HG02885 (cell line): ENCODE data around the gene TDP1.

ENCODE experiments used
- ATAC-seq: cut with Tn5 transposase; IDR thresholded peaks from one replicate; pipeline ENCODE4 v1.9.1; 2021; ENCODE audit warnings: mild to moderate bottlenecking; ENCODE audit not compliant: unreplicated experiment, poor library complexity

Gene TDP1

DNA sequence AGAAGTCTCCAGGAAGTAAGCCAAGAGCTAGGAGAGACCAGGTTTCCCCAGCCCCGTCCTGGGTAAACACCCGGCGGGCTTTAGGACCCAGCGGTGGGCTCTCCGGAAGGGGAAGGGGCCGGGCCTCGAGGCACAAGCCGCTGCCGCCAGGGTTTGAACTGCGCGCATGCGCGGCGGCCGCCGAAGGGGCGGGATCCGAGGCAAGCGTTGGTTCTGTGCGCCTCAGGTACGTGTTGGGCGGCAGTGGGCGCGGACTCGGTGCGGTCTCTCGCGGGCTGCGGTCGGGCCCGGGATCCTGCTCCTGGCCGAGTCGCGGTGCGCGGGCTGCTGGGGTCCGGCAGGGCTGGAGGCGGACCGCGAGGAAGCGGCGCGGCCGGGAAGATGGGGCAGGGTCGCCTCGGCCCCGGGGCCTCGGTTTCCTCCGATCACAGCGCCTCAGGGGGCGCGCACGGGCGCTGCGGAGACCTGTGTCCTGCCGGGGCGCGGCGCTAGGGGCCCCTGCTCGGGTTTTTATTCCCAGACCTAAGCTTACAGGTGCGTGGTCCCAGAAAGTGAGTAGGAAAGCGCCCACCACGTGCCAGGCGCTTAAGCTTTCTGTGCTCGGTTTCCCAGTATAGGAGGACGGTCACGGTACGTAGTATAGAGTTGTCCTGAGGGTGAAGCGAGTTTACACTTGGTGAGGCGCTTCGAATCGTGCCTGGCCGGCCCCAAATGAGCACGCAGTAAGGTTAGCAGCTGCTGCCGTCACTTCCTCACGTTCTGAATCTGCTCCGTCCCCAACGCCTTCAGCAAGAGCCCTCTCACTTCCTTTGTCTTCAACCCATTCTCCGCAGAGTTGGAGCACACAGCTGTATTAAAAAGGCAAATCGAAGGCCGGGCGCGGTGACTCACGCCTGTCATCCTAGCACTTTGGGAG, at the start of gene TDP1:
Gene TDP1 (plus strand): TSS at position 183 of the 916 bp plus-strand sequence. CDS start 7,188 bp downstream, outside the sequence.
- ATAC-seq = peak; percentile 66

DNA sequence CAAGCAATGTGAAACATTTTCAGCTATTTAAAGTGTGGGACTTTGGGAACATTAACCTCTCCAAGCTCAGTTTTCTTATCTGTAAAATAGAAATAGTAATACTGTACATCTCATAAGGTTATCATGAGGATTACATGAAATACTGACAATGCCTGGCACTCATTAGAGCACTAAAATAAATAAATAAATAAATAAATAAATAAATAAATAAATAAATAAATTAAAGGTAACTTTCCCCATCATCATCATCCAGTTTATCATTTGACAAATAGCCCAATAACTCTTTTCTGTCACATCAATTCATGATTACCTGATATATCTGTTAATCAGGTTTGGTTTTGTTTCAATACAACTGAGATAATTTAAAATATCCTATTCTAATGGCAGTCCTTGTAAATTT, 49.7 kb upstream of the TDP1 start:
- no peak for ATAC-seq

DNA sequence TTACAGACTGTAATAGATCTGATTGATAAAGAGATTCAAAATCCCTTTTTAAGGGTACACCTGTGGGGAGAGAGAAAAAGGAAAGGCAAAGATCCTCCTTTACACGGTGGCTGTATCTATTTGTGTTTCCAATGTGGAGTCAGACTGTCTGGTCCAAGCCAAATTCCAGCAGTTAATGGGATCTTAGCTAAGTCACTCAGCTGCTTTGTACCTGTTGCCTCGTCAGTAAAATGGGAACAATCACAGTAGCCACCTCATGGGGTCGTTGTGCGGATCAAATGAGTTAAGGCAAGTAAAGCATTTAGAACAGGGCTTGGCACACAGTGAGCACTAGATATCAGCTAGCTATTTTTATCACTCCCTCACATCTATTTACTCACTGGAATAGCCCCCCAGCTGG, 48.1 kb upstream of the TDP1 start:
- ATAC-seq = no peak

DNA sequence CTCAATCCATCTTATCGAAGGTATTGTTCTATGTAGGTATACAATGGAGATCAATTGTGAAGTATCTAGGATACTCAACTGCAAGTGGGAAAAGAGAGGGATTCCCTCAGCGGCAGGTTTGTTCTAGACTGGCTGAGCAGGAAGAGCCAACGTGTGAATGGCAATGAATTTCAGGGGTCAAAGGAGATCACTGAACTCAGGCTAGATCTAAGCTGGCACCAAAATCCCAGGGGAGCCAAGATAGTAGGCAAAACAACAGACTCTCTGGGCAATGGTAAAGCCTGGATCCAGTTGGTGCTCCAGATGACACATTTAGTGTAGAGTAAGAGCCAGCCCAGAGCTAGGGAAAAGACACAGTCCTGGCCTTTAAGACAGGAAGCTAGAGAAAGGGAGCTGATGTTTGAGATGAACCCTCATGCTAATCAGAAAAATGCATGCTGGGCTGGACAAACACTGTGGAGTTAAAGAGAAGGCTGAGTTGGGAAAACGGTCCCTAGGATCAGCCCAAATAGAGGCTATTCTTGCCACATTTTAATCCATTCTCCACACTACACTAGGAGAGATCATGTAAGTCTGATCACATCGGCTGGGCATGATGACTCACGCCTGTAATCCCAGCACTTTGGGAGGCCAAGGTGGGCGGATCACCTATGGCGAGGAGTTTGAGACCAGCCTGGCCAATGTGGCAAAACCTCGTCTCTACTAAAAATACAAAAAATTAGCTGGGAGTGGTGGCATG, 46.8 kb upstream of the TDP1 start:
- no peak for ATAC-seq

DNA sequence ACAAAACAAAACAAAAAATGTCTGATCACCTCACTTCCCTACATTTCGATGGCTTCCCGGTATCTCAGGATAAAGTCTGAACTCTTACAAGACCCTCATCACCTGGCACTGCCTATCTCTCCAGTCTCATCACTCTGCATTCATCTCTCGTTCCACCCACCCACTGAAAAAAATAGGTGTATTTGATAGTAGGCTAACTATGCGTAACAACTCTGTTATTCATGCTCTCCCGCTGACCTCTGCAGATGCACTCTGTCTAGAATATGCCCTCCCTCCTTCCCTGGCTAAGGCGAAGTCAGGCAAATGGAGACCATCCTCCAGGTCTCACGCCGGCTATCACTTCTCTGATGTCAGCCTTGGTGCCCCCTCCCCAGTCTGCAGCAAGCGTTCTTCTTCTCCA, 46.1 kb upstream of the TDP1 start:
- ATAC-seq = no peak

DNA sequence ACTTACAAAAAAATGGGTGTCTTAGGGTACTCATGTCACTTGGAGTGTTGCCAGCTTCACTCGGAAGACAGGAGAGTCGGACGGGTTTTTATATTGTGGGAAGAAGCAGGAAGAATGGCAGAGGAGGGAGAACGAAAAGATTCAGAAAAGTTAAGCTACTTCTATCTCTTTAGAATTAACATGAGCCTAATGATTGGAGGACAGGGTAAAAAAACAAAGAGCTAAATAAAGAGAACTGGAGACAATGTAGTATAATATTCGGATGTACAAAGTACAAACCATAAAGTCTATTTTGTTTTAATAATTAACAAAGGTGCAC, 45.1 kb upstream of the TDP1 start:
- ATAC-seq = no peak

DNA sequence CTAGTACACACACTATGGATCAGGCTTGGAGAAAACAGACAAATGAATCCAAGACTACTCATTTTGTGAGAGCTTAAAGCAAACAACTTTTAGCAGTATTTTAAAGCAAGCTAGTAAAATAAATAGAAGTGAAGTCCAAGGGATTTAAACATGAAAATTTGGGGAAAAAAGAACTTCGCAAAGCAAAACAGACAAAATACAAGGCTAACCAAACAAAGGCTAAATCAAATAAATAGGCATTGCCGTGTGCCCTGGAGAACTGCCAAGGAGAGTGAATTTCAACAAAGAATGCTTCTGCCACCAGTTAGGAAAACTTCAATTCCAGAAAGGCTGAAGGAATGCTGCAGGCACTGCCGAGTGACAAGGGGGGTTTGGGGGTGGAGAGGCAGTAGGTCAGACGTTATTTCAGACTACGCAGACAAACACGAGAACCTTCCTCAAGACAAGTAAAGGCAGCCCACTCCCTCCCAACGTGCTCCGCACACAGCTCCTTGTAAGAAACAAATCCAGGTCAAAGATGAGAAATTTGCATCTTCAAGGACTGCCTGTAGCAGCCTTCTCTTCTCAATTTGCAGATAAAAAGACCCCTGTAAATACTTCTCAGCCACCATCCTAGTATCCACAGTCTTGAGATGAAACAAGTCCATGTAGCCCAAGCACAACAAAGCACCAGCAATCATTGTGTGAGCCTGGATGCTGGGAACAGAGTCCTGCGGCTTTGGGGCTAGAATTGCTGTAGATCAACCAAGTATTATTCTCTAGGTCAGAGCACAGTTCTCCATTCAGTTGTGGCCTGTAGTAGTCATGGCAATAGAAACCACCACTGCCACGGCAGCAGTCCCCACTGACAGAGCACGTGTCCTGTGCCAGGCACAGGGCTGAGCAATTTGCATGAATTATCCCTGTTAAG, 44.5 kb upstream of the TDP1 start:
- ATAC-seq = no peak

DNA sequence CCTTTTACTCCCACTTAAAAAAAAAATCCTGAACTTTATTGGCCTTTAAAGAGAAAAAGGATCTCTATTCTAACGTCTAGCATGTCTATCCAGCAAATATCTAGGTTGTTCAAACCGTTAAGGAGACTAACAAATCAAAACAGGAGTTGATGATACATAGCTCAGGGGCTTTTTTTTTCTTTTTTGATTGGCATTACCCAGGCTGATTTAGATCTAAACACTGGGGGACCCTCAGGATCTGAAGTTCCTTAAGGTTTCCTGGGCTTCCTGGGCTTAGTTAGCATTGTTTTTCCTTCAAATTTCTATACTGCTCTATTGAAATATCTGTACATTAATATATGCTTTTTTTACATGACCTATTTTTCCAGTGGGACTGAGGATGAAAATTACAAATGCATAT, 43.5 kb upstream of the TDP1 start:
- no peak for ATAC-seq

DNA sequence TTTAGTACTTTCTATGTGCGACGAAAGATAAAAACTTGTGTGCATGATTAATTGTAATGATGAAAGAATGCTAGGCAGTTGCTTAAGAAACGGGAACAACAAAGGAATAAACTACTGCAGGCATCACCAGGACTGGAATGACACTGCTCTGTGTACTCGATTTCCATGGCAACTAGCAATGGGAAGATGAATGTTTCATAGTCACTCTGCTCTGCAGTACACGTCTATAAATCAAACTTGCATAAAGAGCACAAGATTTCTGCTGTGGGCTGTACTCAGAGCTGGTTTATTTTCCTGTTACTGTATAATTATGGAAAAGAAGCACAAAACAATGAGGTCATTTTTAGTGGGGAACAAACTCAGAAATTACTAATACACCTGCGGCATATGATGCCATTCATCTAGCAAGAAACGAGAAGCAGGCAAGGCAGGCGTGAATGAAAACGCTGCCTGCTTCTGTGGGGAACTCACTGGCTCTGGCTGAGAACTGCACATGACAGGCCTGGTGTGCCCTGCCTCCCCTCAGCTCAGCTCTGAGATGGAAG, 43.0 kb upstream of the TDP1 start:
- ATAC-seq = no peak

DNA sequence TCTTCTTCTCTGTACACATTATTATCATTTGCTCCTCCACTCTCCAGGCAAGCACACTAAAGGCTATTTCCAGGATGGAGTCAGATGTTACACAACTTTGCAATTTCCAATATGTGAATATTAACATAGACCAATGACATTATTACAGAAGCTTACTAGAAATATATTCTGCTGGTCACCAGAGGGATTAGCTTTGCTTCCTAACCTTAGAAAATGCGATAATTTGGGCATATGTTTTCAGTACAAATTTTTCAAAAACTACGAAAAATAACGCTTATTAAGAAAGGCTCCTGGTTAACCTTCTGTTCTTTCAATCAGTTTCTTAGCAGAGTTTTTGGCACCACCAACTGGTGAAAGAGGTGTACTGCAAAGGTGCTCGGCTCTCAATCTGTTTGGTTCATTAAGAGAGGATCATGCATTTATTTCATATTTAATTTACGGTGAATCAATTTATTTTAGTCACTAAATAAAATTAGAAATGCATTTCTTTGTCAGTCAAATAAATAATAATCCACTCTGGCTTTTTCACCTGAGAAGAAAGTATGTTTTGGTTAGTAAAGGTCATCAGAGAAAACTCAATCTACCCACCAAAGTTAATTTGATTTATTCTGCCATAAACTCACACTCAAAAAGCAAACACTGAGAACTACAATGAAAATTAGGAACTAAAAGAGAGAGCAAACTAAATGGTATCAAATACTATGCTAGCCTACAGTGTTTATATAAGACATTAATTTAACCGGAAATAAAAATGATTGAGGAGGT, 40.4 kb upstream of the TDP1 start:
- no peak for ATAC-seq

DNA sequence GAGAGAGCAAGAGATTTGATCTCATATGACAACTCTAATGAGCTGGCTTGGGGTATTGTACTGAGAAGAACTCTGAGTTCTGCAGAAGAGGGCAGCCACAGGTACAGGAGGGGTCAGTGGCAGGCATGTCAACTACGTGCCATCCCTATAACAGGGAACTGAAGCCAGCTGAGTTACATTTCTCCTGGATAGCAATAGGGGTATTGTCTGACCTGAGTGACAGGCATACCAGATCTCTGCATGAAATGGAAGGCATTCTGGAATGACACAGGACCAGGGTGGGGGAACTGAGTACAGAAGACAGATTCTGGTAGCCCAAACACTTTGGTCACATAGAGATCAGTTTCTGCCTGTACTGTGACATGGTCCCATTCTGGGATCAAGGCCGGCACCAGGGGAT, 37.0 kb upstream of the TDP1 start:
- ATAC-seq = no peak

DNA sequence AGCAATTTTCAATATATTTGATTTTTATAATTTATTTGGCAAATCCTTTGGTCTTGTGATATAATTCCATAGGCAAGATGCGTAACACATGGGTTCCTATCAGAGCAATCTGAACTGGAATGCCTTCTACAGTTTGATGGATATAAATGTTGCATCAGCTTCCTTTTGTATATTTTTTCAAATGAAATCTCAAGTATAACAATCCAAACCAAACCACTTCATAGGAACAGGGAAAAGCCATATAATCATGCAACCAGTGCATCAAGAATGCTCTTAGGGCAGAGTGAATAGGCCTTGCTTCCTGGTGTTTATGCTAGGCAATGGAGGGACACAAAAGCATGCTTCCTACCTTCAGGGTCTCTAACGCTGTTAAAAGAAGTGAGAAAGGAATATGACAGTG, 35.7 kb upstream of the TDP1 start:
- no peak for ATAC-seq

DNA sequence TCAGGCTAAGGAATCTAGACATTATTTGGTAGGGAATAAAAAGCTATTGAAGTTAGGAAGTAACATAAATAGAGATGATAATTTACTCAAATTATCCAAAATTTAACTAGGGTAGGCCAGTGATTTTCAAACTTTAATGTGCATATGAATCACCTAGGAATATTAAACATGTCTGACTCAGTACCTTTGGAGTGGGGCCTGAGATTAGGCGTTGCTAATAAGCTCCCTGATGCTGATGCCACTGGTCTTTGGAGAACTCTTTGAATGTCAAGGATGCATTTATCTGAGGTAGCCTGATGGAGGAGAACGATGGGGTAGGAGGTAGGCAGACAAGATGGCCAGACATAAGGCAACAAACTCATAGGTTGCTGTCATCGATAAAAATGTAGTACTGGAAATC, 34.4 kb upstream of the TDP1 start:
- no peak for ATAC-seq

DNA sequence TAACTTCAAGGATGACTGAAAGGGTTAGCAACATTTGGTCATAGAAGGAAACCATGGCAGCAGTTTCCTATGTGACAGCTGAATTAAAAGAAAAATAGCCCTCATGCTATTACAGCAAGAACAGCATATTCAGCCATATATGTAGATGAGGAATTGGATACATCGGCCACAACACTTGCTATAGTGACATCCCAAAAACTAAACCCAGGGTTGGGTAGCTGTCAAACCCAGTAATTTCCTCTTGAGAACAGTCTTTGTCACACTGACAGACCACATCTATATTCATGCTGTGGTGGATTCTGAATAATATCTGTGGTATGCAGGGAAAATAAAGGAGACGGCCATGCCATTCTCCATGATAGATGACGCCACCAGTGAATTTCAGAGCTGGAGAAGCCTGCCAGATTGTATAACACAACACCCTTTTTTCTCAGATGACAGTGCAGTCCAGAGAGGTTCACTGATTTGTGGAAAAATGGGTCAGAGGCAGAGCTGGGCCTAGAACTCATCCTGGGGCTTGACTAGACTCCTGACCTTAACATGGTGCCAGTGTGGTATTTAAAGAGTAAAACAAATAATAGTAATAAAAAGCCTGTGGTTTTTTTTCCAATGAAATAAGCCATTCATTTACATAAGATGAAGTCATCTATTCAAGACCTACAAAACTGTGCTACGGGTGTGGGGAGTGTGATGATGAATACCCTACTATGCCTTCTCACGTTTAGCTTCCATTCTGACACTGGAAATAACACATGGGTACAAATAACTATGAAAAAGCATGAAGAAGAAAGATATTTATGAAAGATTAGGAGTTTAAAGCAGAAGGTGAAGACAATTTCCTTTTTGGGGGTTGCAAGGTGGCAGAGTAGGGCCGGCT, 33.5 kb upstream of the TDP1 start:
- ATAC-seq = no peak

DNA sequence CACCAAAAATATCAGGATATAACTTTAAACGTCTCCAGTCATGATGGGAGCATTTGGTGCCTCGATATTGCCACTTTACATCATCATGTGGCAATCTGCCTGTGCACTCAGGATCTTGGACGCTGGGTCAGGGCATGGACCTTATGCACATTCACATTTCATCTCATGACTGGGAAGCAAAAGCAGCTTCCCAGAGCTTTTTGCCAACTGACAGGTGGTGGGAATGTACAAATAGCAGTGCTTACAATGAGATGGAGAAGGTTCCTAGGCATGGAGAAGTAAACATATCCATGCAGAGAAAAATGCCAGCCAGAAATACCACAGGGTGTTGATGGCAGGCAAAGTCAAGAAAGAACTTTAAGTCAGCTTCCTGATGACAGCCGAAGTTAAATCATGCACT, 31.5 kb upstream of the TDP1 start:
- no peak for ATAC-seq

DNA sequence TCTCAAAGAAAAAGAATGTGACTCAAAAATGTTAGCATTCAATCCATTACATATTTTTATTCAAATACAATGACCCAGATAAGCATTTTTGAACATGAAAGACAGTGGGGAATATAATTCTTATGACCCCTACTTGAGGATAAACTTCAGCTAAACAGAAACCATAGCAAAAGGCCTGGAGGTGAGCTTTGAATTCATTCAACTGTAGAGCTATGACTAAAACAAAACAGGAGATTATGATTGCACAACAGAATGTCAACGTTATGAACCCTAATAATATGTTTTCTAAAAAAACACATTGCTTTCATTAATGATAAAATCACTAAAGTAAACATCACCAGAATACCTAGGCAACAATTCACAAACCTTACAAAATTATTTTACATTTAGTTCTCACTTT, 29.0 kb upstream of the TDP1 start:
- no peak for ATAC-seq

DNA sequence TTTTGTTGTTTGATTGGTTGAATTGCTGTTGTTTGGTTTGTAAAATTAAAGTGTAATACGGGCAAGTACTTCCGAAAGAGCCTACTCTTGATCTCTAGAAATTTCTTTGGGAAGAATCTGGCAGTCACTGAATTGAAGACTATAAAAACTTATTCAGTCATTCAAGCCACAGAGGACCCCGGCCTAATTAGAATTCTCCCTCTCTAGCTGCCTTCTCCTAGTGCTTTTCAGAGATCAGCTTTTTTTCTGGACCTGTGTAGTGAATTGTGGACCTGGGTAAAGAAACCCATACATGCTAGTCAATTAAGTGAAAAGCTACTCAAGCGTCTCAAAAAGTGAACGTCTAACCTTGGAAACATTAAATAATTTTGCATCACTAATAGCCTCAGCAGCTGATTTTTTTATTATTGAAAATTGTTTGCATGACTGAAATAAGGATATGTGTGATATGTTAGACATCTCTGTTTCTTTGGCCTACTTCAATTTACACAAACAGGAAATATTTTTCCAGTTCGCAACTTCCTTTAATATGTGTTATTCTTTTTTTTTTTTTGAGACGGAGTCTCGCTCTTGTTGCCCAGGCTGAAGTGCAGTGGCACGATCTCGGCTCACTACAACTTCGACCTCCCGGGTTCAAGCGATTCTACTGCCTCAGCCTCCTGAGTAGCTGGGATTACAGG, 28.4 kb upstream of the TDP1 start:
- ATAC-seq = no peak

DNA sequence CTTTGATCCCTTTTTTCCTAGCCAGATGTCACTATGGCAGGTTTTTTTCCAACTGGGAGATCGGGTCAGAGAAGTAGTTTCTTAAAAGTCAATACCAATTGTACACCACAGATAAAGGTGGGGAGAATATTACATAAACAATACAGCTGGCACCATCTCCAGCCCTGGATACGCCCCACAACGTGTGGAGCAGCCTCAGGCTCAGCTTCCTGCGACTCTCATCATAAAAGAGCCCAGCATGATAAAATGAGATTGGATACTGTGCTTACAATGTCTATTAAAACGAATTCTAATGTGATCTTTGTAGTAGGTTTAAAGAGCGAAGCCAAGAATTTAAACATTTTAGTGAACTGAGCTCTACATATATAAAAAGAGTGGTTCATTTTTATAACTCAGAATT, 22.7 kb upstream of the TDP1 start:
- no peak for ATAC-seq
